HG02571 (cell line): Measurements from ENCODE around the gene HGFAC.
"Not testable (repeated sequence)": the region's sequence is repeated elsewhere in the genome, so short reads cannot be mapped to it uniquely, and the experiment has no call there.

Experiments
- ATAC-seq: cut with Tn5 transposase; IDR thresholded peaks from one replicate; pipeline ENCODE4 v1.9.1; 2021; ENCODE audit warnings: mild to moderate bottlenecking, moderate library complexity; ENCODE audit not compliant: unreplicated experiment

Gene HGFAC

GRCh38 chr4:3410401-3411135 lies 31.2 kb upstream of the HGFAC start:
- no peak for ATAC-seq

- ATAC-seq: not testable (repeated sequence)
These were observed 30.6 kb upstream of the HGFAC start for GRCh38 chr4:3411190-3411589.

GRCh38 chr4:3411676-3412075 lies 30.1 kb upstream of the HGFAC start:
- no peak for ATAC-seq

GRCh38 chr4:3412257-3413020 lies 29.3 kb upstream of the HGFAC start:
- no peak for ATAC-seq

GRCh38 chr4:3413217-3413671 lies 28.5 kb upstream of the HGFAC start:
- ATAC-seq: no peak

GRCh38 chr4:3413675-3414420 lies 27.9 kb upstream of the HGFAC start:
- ATAC-seq: no peak

GRCh38 chr4:3414421-3415279 lies 27.1 kb upstream of the HGFAC start:
- ATAC-seq: no peak

- no peak for ATAC-seq
These were observed 26.2 kb upstream of the HGFAC start for GRCh38 chr4:3415471-3416141.

GRCh38 chr4:3416270-3416669 lies 25.5 kb upstream of the HGFAC start:
- ATAC-seq: no peak

GRCh38 chr4:3416821-3417221 lies 24.9 kb upstream of the HGFAC start:
- ATAC-seq: no peak

- ATAC-seq: no peak
These were observed 24.3 kb upstream of the HGFAC start for GRCh38 chr4:3417448-3417847.

GRCh38 chr4:3418029-3418762 lies 23.6 kb upstream of the HGFAC start:
- no peak for ATAC-seq

GRCh38 chr4:3419836-3420605 lies 21.7 kb upstream of the HGFAC start:
- no peak for ATAC-seq

- ATAC-seq: no peak
These were observed 21.2 kb upstream of the HGFAC start for GRCh38 chr4:3420606-3420955.

GRCh38 chr4:3420956-3421355 lies 20.8 kb upstream of the HGFAC start:
- no peak for ATAC-seq

- ATAC-seq: no peak
These were observed 20.3 kb upstream of the HGFAC start for GRCh38 chr4:3421470-3421869.

GRCh38 chr4:3422241-3422801 lies 19.4 kb upstream of the HGFAC start:
- no peak for ATAC-seq

GRCh38 chr4:3422808-3423297 lies 18.9 kb upstream of the HGFAC start:
- no peak for ATAC-seq
